Duodenal mucosa (tissue), 2 donors: ENCODE data around the gene USH2A.

Experiments
- H3K27ac ChIP-seq: one replicate; pipeline ENCODE4 v1.7.0; 2013; ENCODE audit warnings: low read depth, low read length
- H3K27me3 ChIP-seq, 2 donors: one replicate each; pipeline ENCODE4 v1.7.0; 2013; ENCODE audit warnings: low read length in 2 of 2, control low read depth in 1 of 2; ENCODE audit not compliant: insufficient read depth in 2 of 2, control insufficient read depth in 1 of 2
- H3K36me3 ChIP-seq, 2 donors: one replicate each; pipeline ENCODE4 v1.7.0; 2013; ENCODE audit warnings: low read length in 2 of 2, control low read depth in 1 of 2; ENCODE audit not compliant: insufficient read depth in 2 of 2, control insufficient read depth in 1 of 2
- H3K4me1 ChIP-seq, 2 donors: one replicate each; pipeline ENCODE4 v1.7.0; 2013; ENCODE audit warnings: low read length in 2 of 2, control low read depth in 1 of 2; ENCODE audit not compliant: insufficient read depth in 2 of 2, control insufficient read depth in 1 of 2
- H3K4me3 ChIP-seq, 2 donors: one replicate each; pipeline ENCODE4 v1.7.0; 2013; ENCODE audit warnings: low read length in 2 of 2, low read depth in 1 of 2
- H3K9ac ChIP-seq, 2 donors: one replicate each; pipeline ENCODE4 v1.7.0; 2013; ENCODE audit warnings: low read length in 2 of 2, low read depth in 1 of 2
- H3K9me3 ChIP-seq, 2 donors: one replicate each; pipeline ENCODE4 v1.7.0; 2013; ENCODE audit warnings: low read length in 2 of 2, control low read depth in 1 of 2; ENCODE audit not compliant: control insufficient read depth in 1 of 2

Gene USH2A

DNA sequence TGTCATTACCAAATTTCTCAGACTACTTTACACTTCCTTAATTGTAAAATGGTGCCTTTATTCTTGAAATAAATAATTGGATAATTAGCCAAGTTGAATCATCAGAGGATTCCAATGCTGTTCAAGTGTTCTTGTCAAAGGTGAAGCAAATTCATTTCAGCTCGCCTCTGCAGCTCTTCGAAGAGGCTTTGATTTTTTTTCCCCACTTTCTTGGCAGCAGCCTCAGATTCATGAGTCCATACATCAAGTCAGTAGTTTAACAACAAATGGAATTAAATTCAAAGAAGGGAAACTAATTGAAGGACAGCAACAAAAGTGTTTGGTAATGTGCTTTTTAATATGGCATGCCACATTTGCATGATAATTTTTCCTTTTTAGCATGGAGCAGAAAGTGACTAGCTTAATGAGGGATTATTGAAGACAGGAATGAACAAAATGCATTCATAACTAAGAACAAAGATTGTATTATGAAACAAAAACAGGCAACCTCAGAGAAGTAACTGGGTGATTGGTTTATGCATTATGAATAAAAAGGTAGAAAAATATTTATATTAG lies 239.0 kb downstream of the USH2A start:
- Histone ChIP-seq H3K9me3 (no peaks in the 10 kb centered on the region), H3K4me3 (no peak overlapping the region), H3K36me3 (no peaks in the 10 kb centered on the region), H3K9ac (no peak overlapping the region), H3K4me1 (no peaks in the 10 kb centered on the region), H3K27me3 (no peaks in the 10 kb centered on the region), H3K27ac (no peak overlapping the region)

DNA sequence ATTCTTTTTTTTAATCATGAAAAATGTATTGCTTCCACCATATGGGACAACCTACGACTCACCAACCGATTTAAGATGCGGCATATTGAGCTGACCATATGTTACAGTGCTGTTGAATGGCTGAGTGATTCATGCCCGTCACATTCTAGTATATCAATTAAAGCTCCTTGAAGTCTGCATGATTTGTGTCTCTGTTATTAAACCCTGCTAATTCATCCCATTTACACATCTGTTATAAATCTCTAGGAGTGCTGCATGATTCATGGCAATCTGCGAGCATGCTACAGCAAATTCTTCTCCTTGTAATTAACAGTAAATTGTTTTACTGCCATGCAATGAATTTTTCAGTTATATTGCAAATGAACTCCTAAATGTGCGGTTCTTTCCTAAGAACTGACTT lies 239.8 kb downstream of the USH2A start:
- Histone ChIP-seq H3K36me3 (no peaks in the 10 kb centered on the region), H3K27me3 (no peaks in the 10 kb centered on the region), H3K9ac (no peak overlapping the region), H3K27ac (no peak overlapping the region), H3K4me1 (no peaks in the 10 kb centered on the region), H3K4me3 (no peak overlapping the region), H3K9me3 (no peaks in the 10 kb centered on the region)

DNA sequence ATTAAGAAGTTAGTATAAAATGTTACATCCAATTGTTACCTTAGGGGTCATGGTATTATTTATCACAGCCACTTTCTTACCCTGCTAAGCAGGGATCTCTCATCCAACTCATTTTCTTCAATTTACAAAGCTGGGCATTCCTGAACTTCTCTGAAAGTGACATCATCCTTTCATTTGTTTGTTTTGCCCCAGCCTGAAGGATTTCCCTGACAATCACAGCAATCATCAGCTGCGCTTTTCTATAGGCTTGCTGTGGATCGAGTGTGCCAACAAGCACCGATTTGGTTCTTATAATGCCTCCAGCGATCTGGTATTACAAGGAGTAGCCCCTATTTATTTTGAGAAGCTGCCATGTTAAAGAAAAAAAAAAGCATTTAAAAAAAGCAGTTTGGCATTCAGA lies 240.2 kb downstream of the USH2A start:
- H3K27ac ChIP-seq, result no peak overlapping the region
- H3K27me3 ChIP-seq, result no peaks in the 10 kb centered on the region
- H3K9ac ChIP-seq, result no peak overlapping the region
- H3K4me1 ChIP-seq, result no peaks in the 10 kb centered on the region
- no peaks in the 10 kb centered on the region for H3K36me3 ChIP-seq
- no peak overlapping the region for H3K4me3 ChIP-seq
- no peaks in the 10 kb centered on the region for H3K9me3 ChIP-seq

DNA sequence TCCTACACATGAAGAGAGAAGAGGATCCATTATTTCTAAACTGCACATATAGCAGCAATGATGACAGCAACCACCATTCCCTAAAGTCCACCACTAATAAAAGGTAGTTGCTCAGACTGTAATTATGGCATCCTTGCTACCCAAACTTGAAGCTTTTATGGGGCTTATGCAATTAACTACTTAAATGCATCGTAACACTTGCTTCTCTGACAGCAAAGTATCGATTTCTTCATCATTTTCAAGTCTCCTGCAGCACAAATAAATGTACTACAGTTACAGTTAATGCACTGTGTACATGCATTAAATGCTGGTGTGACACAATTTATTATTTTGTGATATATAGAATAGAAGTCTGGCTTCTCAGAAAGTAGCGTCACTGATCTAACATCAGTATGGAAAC lies 241.7 kb downstream of the USH2A start:
- Histone ChIP-seq H3K9me3 (no peaks in the 10 kb centered on the region), H3K36me3 (no peaks in the 10 kb centered on the region), H3K9ac (no peak overlapping the region), H3K4me1 (no peaks in the 10 kb centered on the region), H3K4me3 (no peak overlapping the region), H3K27ac (no peak overlapping the region), H3K27me3 (no peaks in the 10 kb centered on the region)

DNA sequence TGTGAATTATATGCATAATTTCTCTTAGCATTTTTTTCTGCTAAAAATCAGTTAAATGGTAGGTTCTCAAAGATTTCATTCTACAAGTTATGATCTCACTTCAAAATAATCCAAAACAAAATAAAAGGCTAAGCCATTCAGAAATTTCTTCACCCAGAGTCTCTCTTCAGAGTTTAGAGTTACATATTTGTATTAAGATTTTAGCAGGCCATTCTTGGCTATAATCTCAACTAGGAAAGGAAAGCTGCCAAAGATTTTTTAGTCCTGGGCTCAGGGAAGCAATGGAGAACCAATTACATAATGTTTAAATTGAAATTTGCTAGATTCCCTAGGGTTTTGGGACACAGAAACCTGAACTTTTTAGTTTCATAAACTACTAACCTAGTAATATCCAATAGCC lies 245.0 kb downstream of the USH2A start:
- Histone ChIP-seq H3K27ac (no peak overlapping the region), H3K4me3 (no peak overlapping the region), H3K9ac (no peak overlapping the region), H3K36me3 (no peaks in the 10 kb centered on the region), H3K9me3 (no peaks in the 10 kb centered on the region), H3K4me1 (no peaks in the 10 kb centered on the region), H3K27me3 (no peaks in the 10 kb centered on the region)

DNA sequence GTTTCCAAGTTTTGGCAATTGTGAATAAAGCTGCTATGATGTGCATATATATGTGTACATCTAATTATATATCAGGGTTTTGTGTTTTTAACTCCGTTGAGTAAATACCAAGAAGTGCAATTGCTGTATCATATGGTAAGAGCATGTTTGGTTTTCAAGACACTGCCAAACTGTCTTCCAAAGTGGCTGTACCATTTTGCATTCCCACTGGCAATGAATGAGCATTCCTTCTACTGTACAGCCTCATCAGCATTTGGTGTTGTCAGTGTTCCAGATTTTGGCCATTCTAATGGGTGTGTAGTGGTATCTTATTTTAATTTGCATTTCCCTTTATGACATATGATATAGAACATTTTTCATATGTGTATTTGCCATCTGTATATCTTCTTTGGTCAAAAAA lies 246.3 kb downstream of the USH2A start:
- Histone ChIP-seq H3K9ac (no peak overlapping the region), H3K4me1 (no peaks in the 10 kb centered on the region), H3K27ac (no peak overlapping the region), H3K36me3 (no peaks in the 10 kb centered on the region), H3K27me3 (no peaks in the 10 kb centered on the region), H3K4me3 (no peak overlapping the region), H3K9me3 (no peaks in the 10 kb centered on the region)

DNA sequence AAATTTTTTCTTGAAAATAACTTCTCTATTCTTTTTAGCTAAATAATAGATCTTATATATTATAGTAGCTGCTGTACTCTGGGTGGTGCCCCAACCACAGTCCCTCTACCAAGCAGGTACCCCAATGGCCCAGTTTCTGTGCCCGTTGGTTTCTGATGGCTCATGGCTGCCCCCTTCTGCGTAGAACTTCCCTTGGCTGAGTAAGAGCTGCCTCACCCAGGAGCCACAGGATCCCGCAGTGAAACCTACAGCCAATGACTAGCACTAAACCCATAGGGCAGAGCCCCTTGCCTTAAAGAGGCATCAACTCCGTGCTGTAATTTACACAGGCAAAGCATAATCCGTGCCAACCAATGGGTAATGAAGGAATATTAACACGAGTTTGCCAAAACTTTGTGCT lies 247.5 kb downstream of the USH2A start:
- no peaks in the 10 kb centered on the region for H3K27me3 ChIP-seq
- H3K36me3 ChIP-seq, result no peaks in the 10 kb centered on the region
- no peaks in the 10 kb centered on the region for H3K4me1 ChIP-seq
- H3K27ac ChIP-seq, result no peak overlapping the region
- H3K9me3 ChIP-seq, result no peaks in the 10 kb centered on the region
- H3K9ac ChIP-seq, result no peak overlapping the region
- no peak overlapping the region for H3K4me3 ChIP-seq

DNA sequence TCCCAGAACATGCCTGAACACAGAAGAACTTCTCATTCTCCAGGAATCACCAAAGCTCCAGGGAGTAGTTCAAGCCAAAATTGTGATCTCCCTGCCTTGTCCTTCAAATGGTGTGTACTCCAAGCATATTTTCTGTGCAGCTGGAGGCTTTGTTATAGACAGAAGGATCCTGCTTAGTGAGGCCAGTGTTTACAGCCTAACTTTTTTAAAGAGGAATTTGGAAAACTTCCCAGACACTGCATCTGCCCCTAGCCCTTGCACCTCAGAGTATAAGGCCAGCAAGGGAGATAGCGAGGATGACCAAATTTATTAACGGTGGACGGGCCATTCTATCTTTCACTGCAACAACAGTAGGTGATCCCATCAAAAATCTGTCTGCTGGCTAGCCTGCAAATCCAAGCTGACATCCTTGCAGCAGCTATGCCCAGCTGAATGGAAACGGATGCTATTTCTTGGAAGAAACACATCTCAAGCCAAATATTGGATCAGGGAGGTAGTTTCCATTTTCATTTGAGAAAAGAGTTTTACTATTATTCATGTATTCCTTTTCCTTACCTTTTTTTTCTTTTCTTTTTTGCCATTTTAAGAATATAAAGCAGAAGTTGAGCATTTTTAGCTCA lies 249.8 kb downstream of the USH2A start:
- Histone ChIP-seq H3K27ac (no peak overlapping the region), H3K9ac (no peak overlapping the region), H3K9me3 (no peaks in the 10 kb centered on the region), H3K27me3 (no peaks in the 10 kb centered on the region), H3K36me3 (no peaks in the 10 kb centered on the region), H3K4me3 (no peak overlapping the region), H3K4me1 (no peaks in the 10 kb centered on the region)

DNA sequence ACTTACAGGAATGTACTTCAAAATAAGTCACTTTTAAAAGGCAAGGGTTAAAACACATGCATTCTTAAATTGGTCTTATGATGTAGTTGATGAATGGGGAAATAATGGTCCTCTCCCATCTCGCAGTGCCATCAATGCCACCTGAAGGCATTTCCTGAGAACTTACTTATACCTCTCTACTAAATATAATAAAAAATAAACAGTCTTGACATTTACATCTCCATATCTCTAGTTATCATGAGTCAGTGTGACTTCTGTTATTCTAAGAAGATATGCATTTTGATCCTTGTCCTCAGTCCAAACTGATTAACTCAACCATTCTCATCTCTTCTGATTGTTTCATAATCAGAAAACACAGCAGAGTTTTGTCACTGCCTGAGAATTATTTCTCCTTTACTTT lies 253.9 kb downstream of the USH2A start:
- no peaks in the 10 kb centered on the region for H3K4me1 ChIP-seq
- no peak overlapping the region for H3K9ac ChIP-seq
- H3K36me3 ChIP-seq, result no peaks in the 10 kb centered on the region
- H3K9me3 ChIP-seq, result no peaks in the 10 kb centered on the region
- H3K27me3 ChIP-seq, result no peaks in the 10 kb centered on the region
- H3K27ac ChIP-seq, result no peak overlapping the region
- no peak overlapping the region for H3K4me3 ChIP-seq

DNA sequence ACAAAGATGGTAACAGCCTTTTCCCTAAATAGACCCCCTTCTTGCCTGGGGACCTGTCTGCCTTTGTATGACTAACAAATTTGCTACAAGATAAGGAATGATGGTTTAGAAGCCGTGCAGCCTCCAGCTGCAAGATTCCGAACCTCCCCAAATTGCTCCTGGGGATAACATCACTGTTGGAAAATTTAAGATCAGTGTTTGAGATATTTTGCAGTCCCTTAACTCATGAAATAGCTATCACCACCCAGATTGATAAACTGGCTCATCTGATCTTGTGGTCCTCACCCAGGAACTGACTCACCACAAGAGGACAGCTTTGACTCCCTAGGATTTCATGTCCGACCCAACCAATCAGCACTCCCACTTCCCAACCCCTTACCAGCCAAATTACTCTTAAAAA lies 254.7 kb downstream of the USH2A start:
- no peaks in the 10 kb centered on the region for H3K4me1 ChIP-seq
- no peak overlapping the region for H3K9ac ChIP-seq
- H3K4me3 ChIP-seq, result no peak overlapping the region
- no peaks in the 10 kb centered on the region for H3K36me3 ChIP-seq
- H3K27me3 ChIP-seq, result no peaks in the 10 kb centered on the region
- no peak overlapping the region for H3K27ac ChIP-seq
- H3K9me3 ChIP-seq, result no peaks in the 10 kb centered on the region

DNA sequence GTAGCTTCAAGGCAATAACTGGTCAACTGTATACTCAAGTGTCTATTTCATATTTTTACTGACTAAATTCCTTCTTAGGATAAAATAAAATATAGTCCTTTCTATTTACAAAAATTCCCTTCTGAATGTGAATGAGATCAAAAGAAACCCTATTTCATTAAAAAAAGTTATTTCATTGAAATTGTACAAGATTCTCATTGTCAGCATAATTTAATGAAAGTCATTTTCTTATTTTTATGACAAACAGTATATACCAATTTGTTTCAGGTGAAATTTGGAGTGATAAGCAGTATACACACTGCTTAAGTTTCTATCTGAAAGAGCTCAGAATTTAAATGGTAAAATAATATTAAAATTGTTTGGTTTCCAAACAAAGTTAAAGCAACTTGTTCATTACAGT lies 269.2 kb downstream of the USH2A start:
- Histone ChIP-seq H3K27ac (no peak overlapping the region), H3K9me3 (peaks cover 0 to 2% of the 10 kb centered on the region in 2 donors), H3K9ac (no peak overlapping the region), H3K4me3 (no peak overlapping the region), H3K27me3 (no peaks in the 10 kb centered on the region), H3K36me3 (no peaks in the 10 kb centered on the region), H3K4me1 (no peaks in the 10 kb centered on the region)
